Left lung (tissue), 10 donors: ENCODE data around the gene EFNB1. TPM values are rescaled to one million over a fixed set of nuclear protein-coding genes. Genes with fewer than 3 reads are reported as not detected.

ENCODE experiments used
- ATAC-seq: fragments of 200-7000 bp; cut with Tn5 transposase; one replicate; pipeline ENCODE4 v1.9.1; 2020; ENCODE audit warnings: moderate library complexity
- DNase-seq, 4 donors: peaks; one replicate each; pipeline ENCODE4 v3.0.0-alpha.2; 2013 to 2020
- H3K27ac ChIP-seq, 2 donors: fragments of 200-600 bp; sonication (generic) in 1 of 2; one replicate each; pipeline versions ENCODE4 v1.5.0 to v1.8.0; 2020 to 2021
- H3K27me3 ChIP-seq, 2 donors: fragments of 200-600 bp; sonication (generic) in 1 of 2; one replicate each; pipeline versions ENCODE4 v1.5.0 to v1.8.0; 2020 to 2021
- H3K36me3 ChIP-seq, 2 donors: fragments of 200-600 bp; sonication (generic) in 1 of 2; one replicate each; pipeline versions ENCODE4 v1.5.0 to v1.8.0; 2020 to 2021
- H3K4me1 ChIP-seq, 2 donors: fragments of 200-600 bp; one replicate each; pipeline ENCODE4 v1.8.0; 2021
- H3K4me3 ChIP-seq, 2 donors: fragments of 200-600 bp; sonication (generic) in 1 of 2; one replicate each; pipeline versions ENCODE4 v1.5.0 to v1.8.0; 2020 to 2021; ENCODE audit warnings: mild to moderate bottlenecking in 1 of 2
- H3K9me3 ChIP-seq, 2 donors: fragments of 200-600 bp; sonication (generic) in 1 of 2; one replicate each; pipeline versions ENCODE4 v1.5.0 to v1.8.0; 2020 to 2021
- CTCF ChIP-seq, 2 donors: fragments of 200-600 bp; sonication (generic) in 1 of 2; IDR thresholded peaks; one replicate each; pipeline versions ENCODE4 v1.5.0 to v1.8.0; 2021; ENCODE audit warnings: antibody characterized with exemption in 2 of 2
- intact Hi-C, 2 donors: fragments of 100-400 bp; cut with DNase I; formaldehyde crosslinking; loops; one replicate each; pipeline versions ENCODE4 v1.11.2 to v1.14.2; 2022
- polyA plus RNA-seq, 6 donors: library from polyadenylated mRNA; unstranded; fragments of 120-200 nt; gene quantifications; one replicate each; pipeline ENCODE4 v1.2.1, GENCODE V29; 2013; ENCODE audit not compliant: insufficient read length in 6 of 6
- total RNA-seq, 2 donors: library from RNA; stranded (reverse); fragmentation: NEBNext Ultra II Directional; extraction: Animal tissue kit (Norgen Biotek cat#: 25700); gene quantifications; one replicate each; pipeline ENCODE4 v1.2.1, GENCODE V29; 2021
- donor health status: DM: no; HTN: yes; CAD: no.
- donor health status: DM: no; HTN: no; CAD: no.

Gene EFNB1
- total and polyA plus RNA-seq, 8 donors = 34.8 to 69.9 (median 54.7) TPM

- no peak for TF ChIP-seq CTCF (IDR thresholded peaks at IDR 0.05)
- Histone ChIP-seq H3K9me3 (no peaks in the 10 kb centered on the region), H3K27ac (no peak overlapping the region), H3K36me3 (no peaks in the 10 kb centered on the region), H3K4me1 (peaks cover 0 to 13% of the 10 kb centered on the region in 2 donors), H3K27me3 (peaks cover 0 to 17% of the 10 kb centered on the region in 2 donors), H3K4me3 (no peak overlapping the region)
- ATAC-seq (no peak), DNase-seq (no peak)
- intact Hi-C loops = loop anchor here (10.0 kb wide), 3 partner anchors 398 to 558 kb away; no protein-coding TSS in a partner anchor
Measured at GRCh38 chrX:68827256-68827655, 1.6 kb upstream of the EFNB1 start.

GRCh38 chrX:68827848-68828624, 785 bp upstream of the EFNB1 start:
- ATAC-seq (peak; percentile 67), DNase-seq (peak; percentile 77 to 89 (median 83))
- peaks cover 0 to 17% of the 10 kb centered on the region in 2 donors for H3K27me3 ChIP-seq
- H3K36me3 ChIP-seq = no peaks in the 10 kb centered on the region
- intact Hi-C loops = loop anchor here (10.0 kb wide), 3 partner anchors 397 to 557 kb away; no protein-coding TSS in a partner anchor
- no peaks in the 10 kb centered on the region for H3K9me3 ChIP-seq
- TF ChIP-seq CTCF (IDR thresholded peaks at IDR 0.05) = peak; percentile 72 to 87
- peak overlapping the region; percentile 33 to 76 for H3K27ac ChIP-seq
- peak overlapping the region in 1 of 2 donors; percentile 67 for H3K4me3 ChIP-seq
- peaks cover 0 to 13% of the 10 kb centered on the region in 2 donors for H3K4me1 ChIP-seq

GRCh38 chrX:68829582-68830418, 979 bp downstream of the EFNB1 start:
- ATAC-seq (peak; percentile 34), DNase-seq (no peak)
- peaks cover 0 to 17% of the 10 kb centered on the region in 2 donors for H3K27me3 ChIP-seq
- no peaks in the 10 kb centered on the region for H3K9me3 ChIP-seq
- intact Hi-C loops = loop anchor here (10.0 kb wide), 3 partner anchors 395 to 555 kb away; no protein-coding TSS in a partner anchor
- peak overlapping the region; percentile 54 to 67 for H3K4me3 ChIP-seq
- TF ChIP-seq CTCF (IDR thresholded peaks at IDR 0.05) = no peak
- no peaks in the 10 kb centered on the region for H3K36me3 ChIP-seq
- H3K4me1 ChIP-seq = peaks cover 0 to 13% of the 10 kb centered on the region in 2 donors
- H3K27ac ChIP-seq = peak overlapping the region; percentile 53 to 76

GRCh38 chrX:68830419-68831404, 1.9 kb downstream of the EFNB1 start:
- Histone ChIP-seq H3K4me3 (peak overlapping the region; percentile 54 to 67), H3K27me3 (peaks cover 0 to 17% of the 10 kb centered on the region in 2 donors), H3K9me3 (no peaks in the 10 kb centered on the region), H3K4me1 (peaks cover 0 to 13% of the 10 kb centered on the region in 2 donors), H3K36me3 (no peaks in the 10 kb centered on the region), H3K27ac (peak overlapping the region; percentile 53 to 76)
- no peak for ATAC-seq
- intact Hi-C loops = no loop called here
- TF ChIP-seq CTCF (IDR thresholded peaks at IDR 0.05) = no peak
- no peak for DNase-seq
